GM12878 (cell line): Measurements from ENCODE around the gene SNX17. TPM values are rescaled to one million over a fixed set of nuclear protein-coding genes. Genes with fewer than 3 reads are reported as not detected.

Experiments used
- BACH1 ChIP-seq: fragments of 450-650 bp; IDR thresholded peaks from 2 replicates; pipeline ENCODE4 v1.6.1; 2017; ENCODE audit warnings: mild to moderate bottlenecking, borderline replicate concordance
- CBX5 ChIP-seq: sonication (generic); IDR thresholded peaks from 2 replicates; pipeline ENCODE4 v1.6.1; 2016; ENCODE audit warnings: low read depth, moderate library complexity, mild to moderate bottlenecking, inconsistent platforms
- CREM ChIP-seq: IDR thresholded peaks from 2 replicates; pipeline ENCODE4 v1.6.1; 2014; ENCODE audit warnings: antibody characterized with exemption, low read depth
- DPF2 ChIP-seq: fragments of 450-650 bp; IDR thresholded peaks from 2 replicates; pipeline ENCODE4 v1.6.1; 2017; ENCODE audit warnings: mild to moderate bottlenecking
- EP300 ChIP-seq, 2 experiments: fragments of 150-350 bp in 1 of 2; IDR thresholded peaks; 2 replicates each; pipeline ENCODE4 v1.6.1; 2011 to 2012; ENCODE audit warnings: low read depth in 2 of 2, low read length in 2 of 2, borderline replicate concordance in 1 of 2, improper control_type of control experiment in 1 of 2, inconsistent platforms in 1 of 2; ENCODE audit not compliant: control insufficient read depth in 1 of 2
- ESRRA ChIP-seq: IDR thresholded peaks from 2 replicates; pipeline ENCODE4 v1.6.1; 2012; ENCODE audit warnings: mild to moderate bottlenecking, low read length, improper control_type of control experiment
- GATAD2B ChIP-seq: fragments of 450-650 bp; conservative IDR thresholded peaks from 2 replicates; pipeline ENCODE4 v1.6.1; 2017; ENCODE audit warnings: low read depth, mild to moderate bottlenecking, moderate library complexity
- HCFC1 ChIP-seq: fragments of 150-350 bp; IDR thresholded peaks from 2 replicates; pipeline ENCODE4 v1.6.1; 2014; ENCODE audit warnings: low read length
- KAT2A ChIP-seq: conservative IDR thresholded peaks from 2 replicates; pipeline ENCODE4 v1.6.1; 2011; ENCODE audit warnings: low read depth, low read length; ENCODE audit not compliant: control insufficient read depth
- NFYB ChIP-seq: IDR thresholded peaks from 2 replicates; pipeline ENCODE4 v1.6.1; 2011; ENCODE audit warnings: low read depth, mild to moderate bottlenecking, low read length, improper control_type of control experiment, moderate library complexity; ENCODE audit not compliant: insufficient read depth
- NRF1 ChIP-seq: conservative IDR thresholded peaks from 2 replicates; pipeline ENCODE4 v1.6.1; 2011; ENCODE audit warnings: mild to moderate bottlenecking, low read depth, low read length, improper control_type of control experiment
- SIN3A ChIP-seq: IDR thresholded peaks from 2 replicates; pipeline ENCODE4 v1.6.1; 2012; ENCODE audit warnings: low read depth, low read length, improper control_type of control experiment
- SMAD1 ChIP-seq: fragments of 450-650 bp; IDR thresholded peaks from 2 replicates; pipeline ENCODE4 v1.6.1; 2018; ENCODE audit warnings: mild to moderate bottlenecking, low read depth; ENCODE audit not compliant: partially characterized antibody
- ZBTB33 ChIP-seq: fragments of 450-650 bp; IDR thresholded peaks from 2 replicates; pipeline ENCODE4 v1.6.1; 2017; ENCODE audit warnings: mild to moderate bottlenecking
- ZNF687 ChIP-seq: fragments of 450-650 bp; IDR thresholded peaks from 2 replicates; pipeline ENCODE4 v1.6.1; 2017; ENCODE audit warnings: mild to moderate bottlenecking, moderate library complexity
- polyA plus RNA-seq, 11 experiments: library from polyadenylated mRNA; depleted of rRNA in 4 of 11; unstranded in 6 of 11; stranded (reverse) in 5 of 11; fragments of >200 nt; fragmentation: Nextera tagmentation in 4 of 11; fragmentation: Illumina TruSeq in 1 of 11; extraction: Ambion mirVana in 4 of 11; extraction: Trizol in 1 of 11; gene quantifications; 1 replicate in 1 of 11; 2 replicates in 10 of 11; pipeline versions ENCODE4 v1.2.1 to v1.2.3, GENCODE V29; 2011 to 2016; ENCODE audit warnings: inconsistent platforms in 2 of 11, missing spikeins in 2 of 11, low read depth in 1 of 11
- total RNA-seq, 4 experiments: library from RNA; depleted of rRNA in 3 of 4; stranded (reverse); fragments of >200 nt in 3 of 4; fragmentation: Illumina TruSeq in 1 of 4; extraction: Trizol in 1 of 4; gene quantifications; 2 replicates each; pipeline versions ENCODE4 v1.2.1 to v1.2.3, GENCODE V29; 2013 to 2021
- TF ChIP-seq, protein P1 (sequence below): IDR thresholded peaks from 2 replicates; pipeline ENCODE4 v1.6.1; 2011; ENCODE audit warnings: low read depth, low read length, improper control_type of control experiment, borderline replicate concordance
- TF ChIP-seq, protein P2 (sequence below), 3 experiments: IDR thresholded peaks in 2 of 3; conservative IDR thresholded peaks in 1 of 3; 2 replicates each; pipeline ENCODE4 v1.5.1; 2011; ENCODE audit warnings: low read depth in 3 of 3, low read length in 3 of 3, mild to moderate bottlenecking in 3 of 3, control low read depth in 2 of 3, moderate library complexity in 2 of 3, inconsistent platforms in 1 of 3, mixed read lengths in 1 of 3; ENCODE audit not compliant: control insufficient read depth in 2 of 3, insufficient read depth in 1 of 3; ENCODE audit errors: extremely low read depth in 1 of 3

The SNX17 gene
- total and polyA plus RNA-seq, 10 of the 15 experiments (the other 5 are each of a cell fraction or from before 2014, with no cell fraction given), result 6.5 to 116 (median 84.4) TPM

DNA sequence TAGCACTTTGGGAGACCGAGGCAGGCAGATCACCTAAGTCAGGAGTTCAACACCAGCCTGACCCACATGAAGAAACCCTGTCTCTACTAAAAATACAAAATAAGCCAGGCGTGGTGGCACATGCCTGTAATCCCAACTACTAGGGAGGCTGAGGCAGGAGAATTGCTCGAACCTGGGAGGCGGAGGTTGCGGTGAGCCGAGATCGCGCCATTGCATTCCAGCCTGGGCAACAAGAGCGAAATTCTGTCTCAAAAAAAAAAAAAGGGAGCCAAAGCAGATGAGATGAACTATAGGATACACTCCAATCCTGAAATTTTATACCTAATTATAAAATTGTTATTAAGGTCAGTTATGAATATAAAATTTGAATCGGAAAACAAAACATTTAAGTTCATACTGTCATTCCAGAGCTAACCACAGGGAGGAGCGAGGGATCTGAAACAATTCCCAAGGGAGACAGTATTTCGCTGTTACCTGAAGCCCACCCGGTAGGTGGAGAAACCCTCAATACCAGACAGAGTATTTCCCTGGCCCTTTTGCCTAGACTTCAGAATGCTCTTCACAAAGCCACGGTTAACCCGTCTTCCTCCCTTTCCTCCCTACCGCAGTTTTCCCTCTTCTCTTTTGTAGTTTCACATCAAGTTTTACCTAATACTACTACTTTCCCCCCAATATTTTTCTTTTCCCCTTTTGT is 37.5 kb downstream of the SNX17 start (continued):
- TF ChIP-seq ZBTB33 (no peak), KAT2A (no peak), CREM (no peak), CBX5 (no peak), NFYB (no peak), ZNF687 (no peak), HCFC1 (no peak), EP300 (IDR thresholded peaks at IDR 0.05; ENCODE audit: borderline replicate concordance in 1 of 2, control insufficient read depth in 1 of 2, low read depth in 2 of 2, low read length in 2 of 2) (no peak), BACH1 (no peak), DPF2 (no peak), SIN3A (no peak), NRF1 (no peak), ESRRA (no peak), SMAD1 (no peak), GATAD2B (no peak)
- TF ChIP-seq, protein P1, sequence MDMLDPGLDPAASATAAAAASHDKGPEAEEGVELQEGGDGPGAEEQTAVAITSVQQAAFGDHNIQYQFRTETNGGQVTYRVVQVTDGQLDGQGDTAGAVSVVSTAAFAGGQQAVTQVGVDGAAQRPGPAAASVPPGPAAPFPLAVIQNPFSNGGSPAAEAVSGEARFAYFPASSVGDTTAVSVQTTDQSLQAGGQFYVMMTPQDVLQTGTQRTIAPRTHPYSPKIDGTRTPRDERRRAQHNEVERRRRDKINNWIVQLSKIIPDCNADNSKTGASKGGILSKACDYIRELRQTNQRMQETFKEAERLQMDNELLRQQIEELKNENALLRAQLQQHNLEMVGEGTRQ, result no peak
- TF ChIP-seq, protein P2, sequence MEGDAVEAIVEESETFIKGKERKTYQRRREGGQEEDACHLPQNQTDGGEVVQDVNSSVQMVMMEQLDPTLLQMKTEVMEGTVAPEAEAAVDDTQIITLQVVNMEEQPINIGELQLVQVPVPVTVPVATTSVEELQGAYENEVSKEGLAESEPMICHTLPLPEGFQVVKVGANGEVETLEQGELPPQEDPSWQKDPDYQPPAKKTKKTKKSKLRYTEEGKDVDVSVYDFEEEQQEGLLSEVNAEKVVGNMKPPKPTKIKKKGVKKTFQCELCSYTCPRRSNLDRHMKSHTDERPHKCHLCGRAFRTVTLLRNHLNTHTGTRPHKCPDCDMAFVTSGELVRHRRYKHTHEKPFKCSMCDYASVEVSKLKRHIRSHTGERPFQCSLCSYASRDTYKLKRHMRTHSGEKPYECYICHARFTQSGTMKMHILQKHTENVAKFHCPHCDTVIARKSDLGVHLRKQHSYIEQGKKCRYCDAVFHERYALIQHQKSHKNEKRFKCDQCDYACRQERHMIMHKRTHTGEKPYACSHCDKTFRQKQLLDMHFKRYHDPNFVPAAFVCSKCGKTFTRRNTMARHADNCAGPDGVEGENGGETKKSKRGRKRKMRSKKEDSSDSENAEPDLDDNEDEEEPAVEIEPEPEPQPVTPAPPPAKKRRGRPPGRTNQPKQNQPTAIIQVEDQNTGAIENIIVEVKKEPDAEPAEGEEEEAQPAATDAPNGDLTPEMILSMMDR (IDR thresholded peaks at IDR 0.05 in 2 of 3, conservative IDR thresholded peaks at IDR 0.05 in 1 of 3; ENCODE audit: control insufficient read depth in 2 of 3, extremely low read depth in 1 of 3, insufficient read depth in 1 of 3, low read depth in 3 of 3, low read length in 3 of 3), result peak; percentile 15 to 36 (median 33); a peak in 3 of 6 replicates
- TF ChIP-seq, all 136 proteins: peak for 7
